Hematopoietic multipotent progenitor cell treated with erythropoietin and hydrocortisone succinate and interleukin-3 and kit ligand, for 15 days (in vitro differentiated cells): ENCODE results near the gene NMU.
"Not testable (repeated sequence)": the region's sequence is repeated elsewhere in the genome, so short reads cannot be mapped to it uniquely, and the experiment has no call there.

Source experiments
- DNase-seq: peaks from one replicate; pipeline ENCODE4 v3.0.0-alpha.2; 2015; ENCODE audit warnings: low spot score

NMU gene

DNA sequence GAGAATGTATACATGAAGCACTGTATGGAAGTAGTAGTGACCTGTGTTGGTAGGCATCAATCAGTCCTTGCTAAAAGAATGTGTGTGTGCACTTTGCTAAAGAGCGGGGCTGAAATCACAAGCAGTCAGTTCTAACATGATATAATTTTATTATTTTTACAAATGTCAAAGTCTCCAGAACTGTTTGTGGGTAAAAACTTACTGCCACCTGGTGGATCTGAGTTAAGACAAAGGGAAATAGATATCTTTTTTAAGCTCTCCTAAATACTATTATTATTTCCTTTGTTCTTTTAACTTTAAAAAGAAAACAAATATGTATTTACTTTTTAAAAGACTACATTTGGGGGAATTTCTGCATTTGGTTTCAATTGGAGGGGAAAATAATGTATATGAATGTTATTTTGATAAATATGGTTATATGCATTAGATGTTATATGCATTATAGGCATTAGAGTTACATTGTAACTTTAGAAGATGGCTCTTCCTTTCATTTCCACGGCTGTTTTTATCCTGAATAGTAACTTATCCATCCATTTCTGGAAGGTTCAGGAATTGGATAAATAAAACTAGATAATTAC is 81.6 kb downstream of the NMU start:
- DNase-seq: peak; percentile 12

DNA sequence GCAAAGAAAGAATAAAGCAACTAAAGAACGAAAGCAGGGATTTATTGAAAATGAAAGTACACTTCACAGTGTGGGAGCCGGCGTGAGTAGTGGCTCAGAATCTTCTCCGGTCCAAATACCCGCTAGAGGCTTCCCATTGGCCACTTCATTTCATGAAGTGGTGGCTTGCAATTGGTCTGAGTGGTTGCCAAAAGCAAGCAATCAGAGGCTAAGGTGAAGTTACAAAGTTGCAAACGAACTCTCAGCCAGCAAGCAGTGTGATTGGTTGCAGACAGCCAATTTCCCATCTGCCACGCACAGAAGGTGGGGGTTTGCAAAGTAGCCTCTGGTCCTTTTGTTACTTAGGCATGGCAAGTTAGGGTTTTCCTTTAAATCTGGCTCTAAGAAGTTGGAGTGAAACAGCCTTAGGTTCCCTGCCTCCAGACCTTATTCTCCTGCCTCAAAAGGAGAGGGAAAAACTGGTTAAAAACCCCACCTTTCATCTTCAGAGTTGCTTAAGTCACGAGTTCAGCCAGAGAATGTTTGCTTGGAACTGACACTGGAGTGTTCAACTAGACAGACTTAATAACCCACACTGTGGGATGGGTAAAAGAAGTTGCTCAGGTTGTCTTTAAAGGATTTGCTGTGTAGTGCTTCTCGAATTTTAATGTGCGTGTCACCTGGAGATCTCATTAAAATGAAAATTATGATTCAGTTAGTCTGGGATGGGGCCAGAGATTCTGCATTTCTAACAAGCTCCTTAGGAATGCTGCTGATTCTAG is 82.5 kb downstream of the NMU start:
- DNase-seq: no peak

DNA sequence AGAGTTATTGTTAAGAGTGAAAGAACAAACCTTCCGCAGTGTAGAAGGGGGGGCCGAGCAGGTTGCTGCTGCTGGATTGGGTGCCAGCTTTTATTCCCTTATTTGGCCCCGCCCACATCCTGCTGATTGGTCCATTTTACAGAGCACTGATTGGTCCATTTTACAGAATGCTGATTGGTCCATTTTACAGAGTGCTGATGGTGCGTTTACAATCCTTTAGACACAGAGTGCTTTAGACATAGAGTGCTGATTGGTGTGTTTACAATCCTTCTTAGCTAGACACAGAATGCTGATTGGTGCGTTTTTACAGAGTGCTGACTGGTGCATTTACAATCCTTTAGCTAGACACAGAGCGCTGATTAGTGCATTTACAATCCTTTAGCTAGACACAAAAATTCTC is 84.1 kb downstream of the NMU start:
- DNase-seq: not testable (repeated sequence)

DNA sequence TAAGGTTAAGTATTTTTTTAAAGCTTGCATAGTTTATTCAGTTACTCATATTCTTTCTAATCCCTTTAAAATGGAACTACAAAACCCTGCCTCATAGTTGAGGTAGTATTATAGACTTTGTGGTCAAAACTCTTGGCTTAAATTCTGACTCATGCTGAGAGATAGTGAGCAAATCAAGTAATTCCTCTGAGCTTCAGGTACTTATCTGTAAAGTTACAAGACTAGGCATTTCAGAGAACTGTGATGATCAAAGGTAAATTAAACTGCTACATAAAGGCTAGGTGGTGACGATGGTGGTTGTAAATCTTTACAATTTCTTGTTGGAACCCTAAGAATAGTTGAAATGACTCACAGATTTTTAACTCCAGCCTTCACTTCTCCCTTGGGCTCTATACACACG is 86.2 kb downstream of the NMU start:
- DNase-seq: no peak

DNA sequence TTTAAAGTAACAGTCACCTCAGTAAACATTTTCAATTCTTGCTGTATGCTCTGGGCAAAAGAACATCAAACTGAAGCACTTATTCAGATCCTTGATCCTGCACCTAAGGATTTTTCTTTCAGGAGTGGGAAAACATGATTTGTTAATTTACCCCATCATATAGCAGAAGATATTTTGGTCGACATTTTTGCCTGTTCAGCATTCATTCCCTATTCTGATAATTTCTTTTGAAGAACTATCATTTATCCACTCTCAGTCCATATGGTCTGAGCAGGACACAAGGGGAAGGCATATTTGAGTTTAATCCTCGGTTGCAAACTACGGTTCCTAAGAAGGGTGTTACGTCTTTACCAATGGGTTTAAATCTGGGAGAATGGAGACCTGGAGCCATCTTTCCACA is 88.2 kb downstream of the NMU start:
- no peak for DNase-seq

DNA sequence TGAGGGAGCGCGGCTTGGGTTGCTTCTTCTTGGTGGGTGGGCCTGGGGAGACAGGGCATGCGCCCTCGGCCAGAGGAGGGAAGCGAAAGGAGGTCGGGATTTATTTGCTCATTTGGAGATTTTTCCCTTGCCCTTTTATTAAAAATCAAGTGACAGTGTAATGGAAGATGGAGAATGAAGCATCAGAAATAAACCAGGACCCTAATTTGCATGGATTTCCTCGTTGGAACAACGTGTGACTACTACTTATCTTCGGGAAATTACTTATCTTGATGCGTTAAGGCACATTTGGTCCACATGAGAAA is 88.7 kb downstream of the NMU start:
- no peak for DNase-seq

DNA sequence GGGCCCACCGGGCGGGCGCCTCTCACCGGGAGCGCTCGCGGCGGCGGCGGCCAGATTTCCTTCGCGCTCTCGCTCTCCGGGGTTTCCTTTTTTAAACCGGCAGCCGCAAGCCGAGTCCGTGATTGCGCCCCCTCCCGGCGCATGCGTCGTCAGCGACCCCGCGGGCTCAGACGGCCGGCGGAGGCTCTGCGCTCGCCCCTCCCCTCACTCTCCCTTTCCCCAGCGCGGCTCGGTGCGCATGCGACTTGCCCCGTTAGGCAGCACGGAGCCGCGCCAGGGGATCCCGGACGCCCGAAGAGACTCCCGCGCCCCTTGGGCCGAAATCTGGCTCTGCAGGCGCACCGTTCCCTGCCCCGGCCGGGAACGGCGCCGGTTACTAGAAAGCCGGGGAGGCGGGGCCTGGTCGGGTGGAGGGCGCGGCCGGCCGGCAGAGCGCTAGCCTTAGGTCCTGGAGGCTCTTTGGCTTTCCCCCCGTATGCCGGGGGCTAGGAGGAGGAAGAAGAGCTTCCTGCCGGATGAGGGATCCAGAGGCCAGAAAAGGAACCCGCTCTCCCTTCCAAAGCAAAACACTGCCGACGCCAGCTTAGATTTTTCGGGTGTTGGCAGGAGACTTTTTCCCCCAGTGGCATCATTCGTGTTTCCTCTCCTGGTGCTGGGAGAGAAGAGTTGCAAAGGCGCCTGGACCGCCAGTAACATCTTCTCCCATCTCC is 89.2 kb downstream of the NMU start, which contains the start of gene CLOCK:
CLOCK (minus strand) TSS at position 154 of the 710 bp plus-strand sequence. CDS start 64,124 bp downstream, outside the sequence.
- DNase-seq: peak; percentile 63

DNA sequence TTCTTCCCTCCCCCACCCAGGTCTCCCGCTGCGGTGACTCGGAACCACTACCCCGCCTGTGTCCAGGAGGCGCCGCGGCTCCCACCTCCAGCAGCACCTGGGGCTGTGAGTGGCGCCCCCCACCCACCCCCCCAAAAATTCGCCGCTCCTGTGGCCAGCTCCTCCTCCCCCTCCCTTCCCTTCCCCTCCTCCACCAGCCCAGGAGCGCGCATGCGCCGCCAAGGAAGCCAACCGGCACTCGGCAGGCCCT is 89.7 kb downstream of the NMU start:
- DNase-seq: no peak

DNA sequence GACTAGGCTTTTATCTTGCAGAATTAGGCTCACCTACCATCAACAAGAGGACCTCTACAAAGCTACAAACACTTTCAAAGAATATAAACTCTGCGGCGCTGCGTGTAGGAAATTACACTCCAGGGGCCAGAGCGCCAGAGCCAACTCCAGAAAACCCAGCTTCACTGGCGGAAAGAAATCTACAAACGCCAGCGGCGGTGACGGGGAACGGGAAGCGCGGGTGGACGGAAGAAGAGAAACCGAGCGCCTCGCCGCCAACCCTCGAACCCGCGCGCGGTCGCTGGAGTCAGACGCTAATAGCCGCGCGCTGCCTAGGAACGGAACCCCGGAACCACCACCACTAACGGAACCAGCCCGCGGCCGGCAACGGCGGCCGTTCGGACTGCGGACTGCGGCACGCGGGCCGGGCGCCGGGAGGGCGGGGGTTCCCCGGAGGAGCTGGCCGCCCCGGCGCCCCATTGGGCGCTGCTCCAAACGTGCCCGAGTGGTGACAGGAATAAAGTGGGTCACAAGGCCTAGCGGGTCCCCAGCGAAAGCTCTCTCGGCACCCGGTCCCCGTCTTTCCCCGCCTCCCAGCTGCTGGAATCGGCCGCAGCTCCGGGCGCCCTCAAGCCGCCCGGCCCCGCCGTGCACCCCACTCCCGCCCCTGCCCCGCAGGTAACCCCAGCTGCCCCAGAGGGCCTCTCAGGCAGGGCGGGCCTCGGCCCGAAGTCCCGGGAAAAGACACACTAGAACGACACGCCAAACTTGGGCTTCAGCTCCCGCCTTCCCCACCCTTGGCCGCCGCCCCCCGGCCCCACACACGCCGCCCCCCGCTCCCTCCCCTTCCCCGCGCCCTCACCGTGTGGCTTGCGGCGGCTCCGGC is 90.2 kb downstream of the NMU start:
- peak; percentile 47 for DNase-seq
